Activated naive CD8-positive, alpha-beta T cell treated with anti-CD3 and anti-CD28 coated beads, Interleukin-2, amount 50 U/mL, for 16 hours (primary cell): Measurements from ENCODE around the gene DZIP1L.

Source experiments
- DNase-seq: peaks from one replicate; pipeline ENCODE4 v3.0.0-alpha.2; 2020; ENCODE audit warnings: low read depth, low spot score

Gene DZIP1L

GRCh38 chr3:138034918-138035317, 80.5 kb downstream of the DZIP1L start:
- no peak for DNase-seq

- DNase-seq, result no peak
Observed at GRCh38 chr3:138033202-138033691, 82.2 kb downstream of the DZIP1L start.

GRCh38 chr3:138032567-138032966, 82.8 kb downstream of the DZIP1L start:
- no peak for DNase-seq

- no peak for DNase-seq
Observed at GRCh38 chr3:138031536-138031935, 83.9 kb downstream of the DZIP1L start.

GRCh38 chr3:138030734-138031280, 84.6 kb downstream of the DZIP1L start:
- DNase-seq, result no peak

- DNase-seq, result no peak
Observed at GRCh38 chr3:138027821-138028220, 87.6 kb downstream of the DZIP1L start.

GRCh38 chr3:138025553-138025952, 89.9 kb downstream of the DZIP1L start:
- DNase-seq, result no peak

- no peak for DNase-seq
Observed at GRCh38 chr3:138023754-138024153, 91.7 kb downstream of the DZIP1L start.

- DNase-seq, result no peak
Observed at GRCh38 chr3:138019281-138020069, 95.9 kb downstream of the DZIP1L start.

- DNase-seq, result no peak
Observed at GRCh38 chr3:138016065-138016464, 99.3 kb downstream of the DZIP1L start.

- no peak for DNase-seq
Observed at GRCh38 chr3:138012526-138012925, 102.9 kb downstream of the DZIP1L start.
